SU-DHL-6 (cell line): Measurements from ENCODE around the gene TMEM178B.

Source experiments
- CTCF ChIP-seq: fragments of 200-600 bp; sonication (generic); IDR thresholded peaks from one replicate; pipeline ENCODE4 v1.5.1; 2017; ENCODE audit warnings: antibody characterized with exemption, mild to moderate bottlenecking, low read length, moderate library complexity; ENCODE audit not compliant: insufficient read depth, poor library complexity, severe bottlenecking
- EZH2phosphoT487 ChIP-seq: fragments of 200-600 bp; sonication (generic), shearing (Covaris generic); conservative IDR thresholded peaks from 2 replicates; pipeline ENCODE4 v1.6.1; 2018; ENCODE audit warnings: mild to moderate bottlenecking, antibody characterized with exemption, low read length, moderate library complexity, mixed read lengths

GRCh38 chr7:141400356-141400755 lies 326.5 kb downstream of the TMEM178B start:
- TF ChIP-seq CTCF (no peak), EZH2phosphoT487 (no peak)
